ENCODE data around the gene GORASP2.

The GORASP2 gene

GRCh38 chr2:170999654-171000053 lies 70.6 kb downstream of the GORASP2 start:
- TF ChIP-seq CTCF (IDR thresholded peaks at IDR 0.05; ENCODE audit: low read depth, low read length, missing control alignments): no peak
- in situ Hi-C loops (cut with HindIII; ENCODE audit: low pct_ligation_motif_present, low sequenced_read_pairs): no loop called here
- Histone ChIP-seq H3K27ac (no peak overlapping the region), H3K4me3 (ENCODE audit: low read depth, low read length) (no peak overlapping the region), H3K36me3 (replicated peaks) (no peaks in the 10 kb centered on the region), H3K27me3 (replicated peaks) (no peaks in the 10 kb centered on the region)
- no peak for DNase-seq

GRCh38 chr2:171004363-171004762 lies 75.3 kb downstream of the GORASP2 start:
- no peak for TF ChIP-seq CTCF (IDR thresholded peaks at IDR 0.05; ENCODE audit: low read depth, low read length, missing control alignments)
- Histone ChIP-seq H3K27me3 (replicated peaks) (no peaks in the 10 kb centered on the region), H3K27ac (no peak overlapping the region), H3K36me3 (replicated peaks) (peaks cover 7% of the 10 kb centered on the region), H3K4me3 (ENCODE audit: low read depth, low read length) (no peak overlapping the region)
- no peak for DNase-seq
- in situ Hi-C loops (cut with HindIII; ENCODE audit: low pct_ligation_motif_present, low sequenced_read_pairs): no loop called here

- no peak overlapping the region for H3K27ac ChIP-seq
- H3K4me3 ChIP-seq (ENCODE audit: low read depth, low read length): no peak overlapping the region
- H3K36me3 ChIP-seq (replicated peaks): peaks cover 7% of the 10 kb centered on the region
- TF ChIP-seq CTCF (IDR thresholded peaks at IDR 0.05; ENCODE audit: low read depth, low read length, missing control alignments): no peak
- DNase-seq: no peak
- no peaks in the 10 kb centered on the region for H3K27me3 ChIP-seq (replicated peaks)
- in situ Hi-C loops (cut with HindIII; ENCODE audit: low pct_ligation_motif_present, low sequenced_read_pairs): no loop called here
These were observed 75.8 kb downstream of the GORASP2 start for GRCh38 chr2:171004833-171005232.

- no peak for TF ChIP-seq CTCF (IDR thresholded peaks at IDR 0.05; ENCODE audit: low read depth, low read length, missing control alignments)
- no peak for DNase-seq
- in situ Hi-C loops (cut with HindIII; ENCODE audit: low pct_ligation_motif_present, low sequenced_read_pairs): no loop called here
- Histone ChIP-seq H3K27ac (no peak overlapping the region), H3K4me3 (ENCODE audit: low read depth, low read length) (no peak overlapping the region), H3K36me3 (replicated peaks) (peaks cover 7% of the 10 kb centered on the region), H3K27me3 (replicated peaks) (no peaks in the 10 kb centered on the region)
These were observed 79.6 kb downstream of the GORASP2 start for GRCh38 chr2:171008550-171009205.

- Histone ChIP-seq H3K27ac (no peak overlapping the region), H3K27me3 (replicated peaks) (no peaks in the 10 kb centered on the region), H3K4me3 (ENCODE audit: low read depth, low read length) (no peak overlapping the region), H3K36me3 (replicated peaks) (peaks cover 7% of the 10 kb centered on the region)
- in situ Hi-C loops (cut with HindIII; ENCODE audit: low pct_ligation_motif_present, low sequenced_read_pairs): no loop called here
- no peak for TF ChIP-seq CTCF (IDR thresholded peaks at IDR 0.05; ENCODE audit: low read depth, low read length, missing control alignments)
- DNase-seq: no peak
These were observed 80.3 kb downstream of the GORASP2 start for GRCh38 chr2:171009386-171009785.

GRCh38 chr2:171013851-171014250 lies 84.8 kb downstream of the GORASP2 start:
- Histone ChIP-seq H3K4me3 (ENCODE audit: low read depth, low read length) (no peak overlapping the region), H3K36me3 (replicated peaks) (peaks cover 3% of the 10 kb centered on the region), H3K27ac (no peak overlapping the region), H3K27me3 (replicated peaks) (no peaks in the 10 kb centered on the region)
- in situ Hi-C loops (cut with HindIII; ENCODE audit: low pct_ligation_motif_present, low sequenced_read_pairs): no loop called here
- no peak for DNase-seq
- TF ChIP-seq CTCF (IDR thresholded peaks at IDR 0.05; ENCODE audit: low read depth, low read length, missing control alignments): no peak
